NCI-H1694 treated with DMSO at 0.1 percent for 48 hours (cell line): Measurements from ENCODE around the gene KCNQ4.

Source experiments
- DNase-seq: peaks from one replicate; lab custom pipeline; 2025; lab: John Stamatoyannopoulos, UW

KCNQ4 gene

GRCh38 chr1:40861224-40862003 lies 77.8 kb downstream of the KCNQ4 start:
- no peak for DNase-seq

- DNase-seq, result peak; percentile 64
Observed at GRCh38 chr1:40862008-40862863, 78.6 kb downstream of the KCNQ4 start, which contains the start of gene CITED4. Gene CITED4 (minus strand): TSS chr1:40862363. CDS start chr1:40862127, 236 bp downstream.

GRCh38 chr1:40868051-40868723 lies 84.6 kb downstream of the KCNQ4 start:
- DNase-seq, result no peak

- no peak for DNase-seq
Observed at GRCh38 chr1:40870135-40870728, 86.6 kb downstream of the KCNQ4 start.

- no peak for DNase-seq
Observed at GRCh38 chr1:40872276-40872675, 88.7 kb downstream of the KCNQ4 start.

GRCh38 chr1:40873863-40874472 lies 90.4 kb downstream of the KCNQ4 start:
- DNase-seq, result no peak

GRCh38 chr1:40876436-40876761 lies 92.8 kb downstream of the KCNQ4 start:
- DNase-seq, result no peak

GRCh38 chr1:40876891-40877290 lies 93.3 kb downstream of the KCNQ4 start:
- DNase-seq, result no peak

GRCh38 chr1:40877698-40878097 lies 94.1 kb downstream of the KCNQ4 start:
- DNase-seq, result peak; percentile 87

- no peak for DNase-seq
Observed at GRCh38 chr1:40878906-40879305, 95.3 kb downstream of the KCNQ4 start.

- DNase-seq, result no peak
Observed at GRCh38 chr1:40879482-40880175, 96.0 kb downstream of the KCNQ4 start.

GRCh38 chr1:40880813-40881549 lies 97.4 kb downstream of the KCNQ4 start:
- peak; percentile 36 for DNase-seq

GRCh38 chr1:40884055-40884795 lies 100.6 kb downstream of the KCNQ4 start:
- no peak for DNase-seq

- DNase-seq, result no peak
Observed at GRCh38 chr1:40886318-40887011, 102.9 kb downstream of the KCNQ4 start.

- no peak for DNase-seq
Observed at GRCh38 chr1:40887012-40887378, 103.4 kb downstream of the KCNQ4 start.

GRCh38 chr1:40887652-40888051 lies 104.1 kb downstream of the KCNQ4 start:
- no peak for DNase-seq
